Astrocyte (in vitro differentiated cells and primary cell): ENCODE results near the gene KDM3B.

ENCODE experiments used
- CTCF ChIP-seq: IDR thresholded peaks from 2 replicates; pipeline ENCODE4 v1.5.1; 2011; ENCODE audit warnings: low read depth, mild to moderate bottlenecking, inconsistent platforms, low read length, moderate library complexity; ENCODE audit not compliant: insufficient read depth
- EZH2 ChIP-seq: IDR thresholded peaks from 2 replicates; pipeline ENCODE4 v1.6.1; 2012; ENCODE audit warnings: mild to moderate bottlenecking, low read length, inconsistent platforms; ENCODE audit not compliant: insufficient read depth

GRCh38 chr5:138370537-138370936 is 18.1 kb downstream of the KDM3B start:
- TF ChIP-seq CTCF (no peak), EZH2 (no peak)
